ENCODE data around the gene FBXO15.

FBXO15 gene

DNA sequence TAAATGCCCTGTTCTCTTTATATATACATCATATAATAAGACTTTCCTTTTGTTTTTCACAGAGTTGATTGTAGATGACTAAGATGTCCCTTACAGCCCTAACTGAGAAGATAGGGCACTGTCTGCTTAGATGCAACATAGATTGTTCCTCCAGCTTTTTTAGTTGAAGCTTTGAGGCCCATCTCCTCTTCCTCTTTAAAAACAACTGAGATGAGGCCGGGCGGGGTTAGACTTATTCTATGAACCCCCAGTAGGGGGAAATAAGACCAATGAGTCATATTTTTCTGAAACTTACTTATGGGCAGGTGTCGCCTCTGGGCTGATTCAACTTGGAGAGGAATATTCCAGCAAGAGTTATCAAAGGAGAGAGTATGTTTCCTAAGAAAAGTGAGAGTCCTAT, 84.6 kb downstream of the FBXO15 start:
- no peak overlapping the region for H3K4me3 ChIP-seq (ENCODE audit: extremely low read depth, insufficient read depth, low read length, poor library complexity, severe bottlenecking)
- H3K9me3 ChIP-seq (ENCODE audit: control insufficient read depth, low read length), result no peaks in the 10 kb centered on the region
- H3K27ac ChIP-seq (ENCODE audit: low read depth, low read length, severe bottlenecking), result no peak overlapping the region
- no peaks in the 10 kb centered on the region for H3K36me3 ChIP-seq (ENCODE audit: control insufficient read depth, insufficient read depth, low read length)
- H3K4me1 ChIP-seq (ENCODE audit: control insufficient read depth, insufficient read depth, low read length, poor library complexity, severe bottlenecking), result no peaks in the 10 kb centered on the region
- WGBS, 2 experiments (ENCODE audit: insufficient coverage in 2 of 2), result 86 to 100% methylated on average over 1 to 2 of the region's 3 CpGs

DNA sequence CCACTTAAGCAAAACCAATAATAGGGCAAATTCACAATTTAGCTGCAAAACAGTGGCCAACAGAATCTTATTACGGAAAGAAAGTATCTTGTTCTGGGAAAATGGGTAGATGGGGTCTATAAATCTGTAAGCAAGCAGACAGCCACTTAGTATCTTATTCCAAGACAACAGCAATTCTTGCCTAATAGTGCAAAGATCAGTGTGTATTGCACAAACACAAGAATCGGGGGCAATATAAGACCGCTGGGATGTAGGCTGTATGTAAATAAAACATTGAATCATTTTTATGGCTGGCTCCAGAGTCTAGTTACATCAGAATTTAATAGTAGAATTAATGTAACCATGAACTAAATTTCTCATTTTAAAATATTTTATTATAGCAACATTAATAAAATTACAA, 85.6 kb downstream of the FBXO15 start:
- Histone ChIP-seq H3K27ac (ENCODE audit: low read depth, low read length, severe bottlenecking) (no peak overlapping the region), H3K4me1 (ENCODE audit: control insufficient read depth, insufficient read depth, low read length, poor library complexity, severe bottlenecking) (no peaks in the 10 kb centered on the region), H3K36me3 (ENCODE audit: control insufficient read depth, insufficient read depth, low read length) (no peaks in the 10 kb centered on the region), H3K9me3 (ENCODE audit: control insufficient read depth, low read length) (no peaks in the 10 kb centered on the region), H3K4me3 (ENCODE audit: extremely low read depth, insufficient read depth, low read length, poor library complexity, severe bottlenecking) (no peak overlapping the region)
- no CpG with 5 or more reads among the region's 3 CpGs for WGBS, 2 experiments (ENCODE audit: insufficient coverage in 2 of 2)

DNA sequence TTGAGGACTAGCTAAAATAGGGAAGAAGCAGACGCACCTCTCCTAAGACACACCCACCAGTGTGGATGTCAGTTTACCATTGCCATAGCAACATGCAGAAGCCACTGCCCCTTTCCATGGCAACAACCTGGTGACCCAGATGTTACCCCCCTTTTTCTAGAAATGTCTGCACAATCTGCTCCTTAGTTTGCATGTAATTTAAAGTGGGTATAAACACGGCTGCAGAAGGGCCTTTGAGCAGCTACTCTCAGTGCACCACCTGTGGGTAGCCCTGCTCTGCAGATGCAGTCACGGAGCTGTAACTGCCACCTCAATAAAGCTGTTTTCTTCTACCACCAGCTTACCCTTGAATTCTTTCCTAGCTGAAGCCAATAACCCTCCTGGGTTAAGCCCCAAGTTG, 87.1 kb downstream of the FBXO15 start:
- no peaks in the 10 kb centered on the region for H3K36me3 ChIP-seq (ENCODE audit: control insufficient read depth, insufficient read depth, low read length)
- no peak overlapping the region for H3K4me3 ChIP-seq (ENCODE audit: extremely low read depth, insufficient read depth, low read length, poor library complexity, severe bottlenecking)
- no peaks in the 10 kb centered on the region for H3K4me1 ChIP-seq (ENCODE audit: control insufficient read depth, insufficient read depth, low read length, poor library complexity, severe bottlenecking)
- 77 to 83% methylated on average over 2 to 3 of the region's 3 CpGs for WGBS, 2 experiments (ENCODE audit: insufficient coverage in 2 of 2)
- H3K27ac ChIP-seq (ENCODE audit: low read depth, low read length, severe bottlenecking), result no peak overlapping the region
- no peaks in the 10 kb centered on the region for H3K9me3 ChIP-seq (ENCODE audit: control insufficient read depth, low read length)

DNA sequence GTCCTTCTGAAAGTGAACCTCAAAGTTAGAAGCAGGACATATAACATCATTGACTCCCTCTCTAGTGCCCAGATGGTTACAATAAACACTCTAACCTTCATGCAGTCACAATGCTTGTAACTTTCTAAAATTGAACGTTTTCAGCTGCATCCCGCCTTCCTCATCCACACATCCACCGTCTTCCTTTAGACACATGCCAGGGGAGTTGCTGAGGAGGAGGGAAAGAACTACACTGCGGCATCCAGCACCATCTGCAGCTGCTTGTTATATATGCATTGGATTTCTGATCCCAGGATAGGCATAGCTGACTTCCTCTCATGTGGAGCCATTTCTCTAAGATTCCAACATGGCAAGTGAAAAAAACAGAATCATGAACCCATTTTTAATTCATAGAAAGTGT, 96.8 kb downstream of the FBXO15 start:
- Histone ChIP-seq H3K9me3 (ENCODE audit: control insufficient read depth, low read length) (no peaks in the 10 kb centered on the region), H3K27ac (ENCODE audit: low read depth, low read length, severe bottlenecking) (no peak overlapping the region), H3K36me3 (ENCODE audit: control insufficient read depth, insufficient read depth, low read length) (no peaks in the 10 kb centered on the region), H3K4me3 (ENCODE audit: extremely low read depth, insufficient read depth, low read length, poor library complexity, severe bottlenecking) (no peak overlapping the region), H3K4me1 (ENCODE audit: control insufficient read depth, insufficient read depth, low read length, poor library complexity, severe bottlenecking) (no peaks in the 10 kb centered on the region)
- 86 to 100% methylated on average over 1 to 4 of the region's 4 CpGs for whole genome bisulfite sequencing, 2 experiments (ENCODE audit: insufficient coverage in 2 of 2)

DNA sequence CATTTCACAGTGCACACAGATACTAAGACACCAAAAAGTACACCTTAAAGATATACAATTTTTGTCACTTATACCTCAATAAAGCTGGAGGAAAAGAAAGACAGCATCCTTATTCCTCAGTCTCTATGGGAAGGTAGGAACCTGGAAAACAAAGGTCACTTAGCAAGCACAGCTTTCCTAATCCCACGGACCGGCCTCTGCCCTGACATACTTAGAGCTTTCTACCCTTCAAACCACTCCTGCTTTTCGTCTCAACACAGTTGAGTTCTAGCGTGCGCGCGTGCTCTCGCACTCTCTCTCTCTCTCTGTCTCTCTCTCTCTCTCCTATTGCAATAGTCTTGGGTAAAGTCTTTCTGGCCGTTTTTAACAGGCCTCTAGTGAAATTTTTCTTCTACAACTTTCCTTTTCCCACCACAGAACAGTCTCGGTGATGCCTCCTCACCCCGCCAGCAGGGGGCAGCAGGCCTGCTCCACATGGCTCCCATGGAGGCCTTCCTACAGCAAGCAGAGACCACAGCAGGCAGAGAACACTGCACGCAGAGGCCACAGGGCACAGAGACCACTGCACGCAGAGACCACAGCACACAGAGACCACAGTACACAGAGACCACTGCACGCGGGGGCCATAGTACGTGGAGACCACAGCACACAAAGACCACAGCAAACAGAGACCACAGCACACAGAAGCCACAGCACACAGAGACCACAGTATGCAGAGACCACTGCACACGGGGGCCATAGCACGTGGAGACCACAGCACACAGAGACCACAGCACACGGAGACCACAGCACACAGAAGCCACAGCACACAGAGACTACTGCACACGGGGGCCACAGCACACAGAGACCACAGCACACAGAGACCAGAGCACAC, 106.9 kb downstream of the FBXO15 start:
- Histone ChIP-seq H3K9me3 (ENCODE audit: control insufficient read depth, low read length) (no peaks in the 10 kb centered on the region), H3K4me3 (ENCODE audit: extremely low read depth, insufficient read depth, low read length, poor library complexity, severe bottlenecking) (no peak overlapping the region), H3K4me1 (ENCODE audit: control insufficient read depth, insufficient read depth, low read length, poor library complexity, severe bottlenecking) (no peaks in the 10 kb centered on the region), H3K36me3 (ENCODE audit: control insufficient read depth, insufficient read depth, low read length) (no peaks in the 10 kb centered on the region), H3K27ac (ENCODE audit: low read depth, low read length, severe bottlenecking) (no peak overlapping the region)
- WGBS, 2 experiments (ENCODE audit: insufficient coverage in 2 of 2), result 87 to 89% methylated on average over 13 to 17 of the region's 20 CpGs

DNA sequence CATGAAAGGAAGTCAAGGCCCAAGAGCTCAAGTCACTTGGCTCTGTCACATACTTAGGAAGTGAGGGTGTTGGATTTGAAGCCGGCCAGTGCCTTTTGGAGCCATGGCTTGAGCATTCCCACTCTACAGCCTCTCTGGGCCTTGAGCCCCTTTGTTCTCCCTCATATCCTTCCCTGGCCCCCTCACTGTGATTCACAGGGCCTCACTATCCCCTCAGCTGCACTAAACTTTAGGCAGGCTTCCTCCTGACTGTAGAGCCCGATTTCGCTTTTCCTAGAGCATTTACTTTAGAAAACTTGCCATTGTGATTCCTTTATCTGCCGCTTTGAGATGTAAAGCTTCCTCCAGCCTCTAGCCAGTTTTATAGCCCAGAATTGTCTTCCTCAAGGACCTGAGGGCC, 107.6 kb downstream of the FBXO15 start:
- no peaks in the 10 kb centered on the region for H3K36me3 ChIP-seq (ENCODE audit: control insufficient read depth, insufficient read depth, low read length)
- WGBS, 2 experiments (ENCODE audit: insufficient coverage in 2 of 2), result 78 to 79% methylated on average over 4 of the region's 4 CpGs
- H3K27ac ChIP-seq (ENCODE audit: low read depth, low read length, severe bottlenecking), result no peak overlapping the region
- no peaks in the 10 kb centered on the region for H3K4me1 ChIP-seq (ENCODE audit: control insufficient read depth, insufficient read depth, low read length, poor library complexity, severe bottlenecking)
- no peak overlapping the region for H3K4me3 ChIP-seq (ENCODE audit: extremely low read depth, insufficient read depth, low read length, poor library complexity, severe bottlenecking)
- H3K9me3 ChIP-seq (ENCODE audit: control insufficient read depth, low read length), result no peaks in the 10 kb centered on the region

DNA sequence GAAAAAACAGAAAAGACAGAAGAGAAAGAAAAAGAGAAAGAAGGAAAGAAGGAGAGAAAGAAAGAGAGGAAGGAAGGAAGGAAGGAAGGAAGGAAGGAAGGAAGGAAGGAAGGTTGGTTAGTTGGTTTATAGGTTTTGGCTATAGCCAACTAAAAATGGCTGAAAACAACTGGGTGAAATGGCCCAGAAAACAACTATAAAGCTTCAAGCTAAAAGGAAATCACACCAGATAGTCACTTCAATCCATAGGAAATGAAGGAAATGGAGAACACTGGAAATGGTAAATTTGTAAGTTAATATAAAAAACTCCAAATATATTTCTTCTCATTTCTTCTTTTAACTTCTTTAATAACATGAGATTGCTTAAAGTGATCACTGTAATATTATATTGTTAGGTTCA, 118.5 kb downstream of the FBXO15 start:
- no peaks in the 10 kb centered on the region for H3K9me3 ChIP-seq (ENCODE audit: control insufficient read depth, low read length)
- no peak overlapping the region for H3K27ac ChIP-seq (ENCODE audit: low read depth, low read length, severe bottlenecking)
- no peaks in the 10 kb centered on the region for H3K4me1 ChIP-seq (ENCODE audit: control insufficient read depth, insufficient read depth, low read length, poor library complexity, severe bottlenecking)
- no peak overlapping the region for H3K4me3 ChIP-seq (ENCODE audit: extremely low read depth, insufficient read depth, low read length, poor library complexity, severe bottlenecking)
- no peaks in the 10 kb centered on the region for H3K36me3 ChIP-seq (ENCODE audit: control insufficient read depth, insufficient read depth, low read length)

Measured in mesodermal cell (in vitro differentiated cells).